ENCODE data around the gene CRYGD. TPM values are rescaled to one million over a fixed set of nuclear protein-coding genes. Genes with fewer than 3 reads are reported as not detected.
"Not testable (repeated sequence)": the region's sequence is repeated elsewhere in the genome, so short reads cannot be mapped to it uniquely, and the experiment has no call there.

Gene CRYGD
- polyA plus RNA-seq (2012; ENCODE audit: insufficient read length, low read depth) = not detected

- TF ChIP-seq TAF1 (IDR thresholded peaks at IDR 0.05; ENCODE audit: borderline replicate concordance, insufficient read depth, low read length); POLR2AphosphoS5 (IDR thresholded peaks at IDR 0.05; ENCODE audit: low read depth, low read length); FOXP2 (optimal IDR thresholded peaks at IDR 0.05; ENCODE audit: borderline replicate concordance, extremely low read depth, extremely low read length, insufficient read depth): not testable (repeated sequence)
These were observed at the start of gene CRYGD for GRCh38 chr2:208124013-208124715. Gene CRYGD, minus strand, starts transcription at chr2:208124524. Its CDS starts 51 bp downstream, at chr2:208124473.

DNA sequence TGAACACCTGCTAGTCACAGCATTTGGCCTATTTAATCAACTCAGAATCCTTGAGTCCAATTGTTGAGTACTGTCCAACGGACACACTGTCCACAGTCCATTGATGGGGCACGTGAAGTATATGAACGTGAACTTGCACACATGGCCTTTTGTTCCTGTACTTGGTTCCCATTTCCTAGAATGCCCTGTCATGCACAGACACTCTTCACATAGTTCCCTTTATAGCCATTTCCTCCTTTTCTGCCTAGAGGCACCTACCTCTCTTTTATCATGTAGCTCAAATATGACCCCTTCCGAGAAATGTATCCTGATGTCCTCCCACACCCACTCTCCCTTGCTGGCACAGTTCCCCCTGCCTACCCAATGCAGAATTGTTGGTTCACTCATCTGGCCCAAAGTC is 47.8 kb upstream of the CRYGD start:
- no peak for TF ChIP-seq REST (IDR thresholded peaks at IDR 0.05; ENCODE audit: insufficient read depth in 1 of 2, low read depth in 2 of 2, low read length in 2 of 2)
- TF ChIP-seq FOXP2 (optimal IDR thresholded peaks at IDR 0.05; ENCODE audit: borderline replicate concordance, extremely low read depth, extremely low read length, insufficient read depth) = no peak
- TF ChIP-seq TAF1 (IDR thresholded peaks at IDR 0.05; ENCODE audit: borderline replicate concordance, insufficient read depth, low read length) = no peak
- TF ChIP-seq SIN3A (IDR thresholded peaks at IDR 0.05; ENCODE audit: borderline replicate concordance, insufficient read depth, low read length) = no peak
- no peak for TF ChIP-seq POLR2AphosphoS5 (IDR thresholded peaks at IDR 0.05; ENCODE audit: low read depth, low read length)

DNA sequence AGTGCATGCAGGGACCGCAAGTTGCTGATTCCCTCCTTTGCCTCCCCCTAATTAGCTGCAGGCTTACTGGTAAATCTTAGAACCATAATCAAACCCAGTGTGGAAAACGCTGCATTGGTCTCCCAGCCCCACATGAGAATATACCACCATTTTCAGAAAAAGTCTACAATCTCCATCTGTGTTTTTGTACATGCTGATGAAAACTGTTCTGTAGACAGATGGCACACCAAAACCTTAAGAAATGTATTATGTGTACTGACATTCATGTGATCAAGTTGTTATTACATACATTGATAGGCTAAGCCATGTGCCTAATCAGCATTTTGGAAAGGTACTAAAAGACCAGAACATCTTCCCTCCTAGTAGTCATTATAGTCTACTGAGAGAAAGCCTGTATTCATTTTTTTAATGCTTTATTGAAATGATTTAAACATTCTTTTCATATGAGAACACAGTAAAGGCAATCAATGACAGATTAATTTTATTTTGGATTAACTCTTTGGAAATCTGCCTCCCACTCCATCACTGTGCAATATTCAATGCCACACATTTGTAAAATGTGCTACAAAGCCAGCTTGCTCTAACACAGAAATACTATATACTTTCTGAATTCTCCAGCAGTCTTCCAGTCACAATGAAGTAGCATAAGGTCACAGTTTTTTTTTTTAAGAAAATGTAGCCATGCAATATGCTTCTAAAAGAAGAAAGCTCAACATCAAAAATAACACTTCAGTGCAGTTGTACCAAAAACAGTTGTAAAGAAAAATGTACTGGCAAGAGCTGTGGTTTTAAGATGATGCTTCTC is 40.8 kb upstream of the CRYGD start:
- TF ChIP-seq FOXP2 (optimal IDR thresholded peaks at IDR 0.05; ENCODE audit: borderline replicate concordance, extremely low read depth, extremely low read length, insufficient read depth) (no peak), TAF1 (IDR thresholded peaks at IDR 0.05; ENCODE audit: borderline replicate concordance, insufficient read depth, low read length) (no peak), SIN3A (IDR thresholded peaks at IDR 0.05; ENCODE audit: borderline replicate concordance, insufficient read depth, low read length) (no peak), POLR2AphosphoS5 (IDR thresholded peaks at IDR 0.05; ENCODE audit: low read depth, low read length) (no peak), REST (IDR thresholded peaks at IDR 0.05; ENCODE audit: insufficient read depth in 1 of 2, low read depth in 2 of 2, low read length in 2 of 2) (no peak)

DNA sequence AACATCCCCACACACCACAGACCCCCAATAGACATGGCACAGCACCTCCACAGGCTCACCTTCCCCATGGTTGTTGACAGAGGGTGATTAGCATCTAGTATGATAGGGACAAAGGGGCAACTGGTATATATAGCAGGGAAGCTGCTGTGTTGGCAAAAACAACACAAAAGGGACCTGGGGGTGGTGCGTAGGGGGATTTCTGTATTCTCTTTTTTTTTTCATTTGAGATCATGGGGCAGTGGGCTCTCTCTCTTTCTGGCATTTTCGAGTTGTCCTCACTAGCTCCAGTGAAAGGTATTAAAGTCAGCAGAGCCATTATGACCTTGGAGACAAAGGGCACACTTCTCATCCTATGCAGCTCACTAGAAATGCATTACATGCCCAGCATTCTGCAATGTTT is 39.2 kb upstream of the CRYGD start, which contains the start of gene CRYGA:
TSS of gene CRYGA (minus strand) at position 101 of the 400 bp plus-strand sequence. CDS start at position 68, 33 bp downstream.
- TF ChIP-seq POLR2AphosphoS5 (IDR thresholded peaks at IDR 0.05; ENCODE audit: low read depth, low read length) = no peak
- no peak for TF ChIP-seq REST (IDR thresholded peaks at IDR 0.05; ENCODE audit: insufficient read depth in 1 of 2, low read depth in 2 of 2, low read length in 2 of 2)
- no peak for TF ChIP-seq FOXP2 (optimal IDR thresholded peaks at IDR 0.05; ENCODE audit: borderline replicate concordance, extremely low read depth, extremely low read length, insufficient read depth)
- no peak for TF ChIP-seq TAF1 (IDR thresholded peaks at IDR 0.05; ENCODE audit: borderline replicate concordance, insufficient read depth, low read length)
- no peak for TF ChIP-seq SIN3A (IDR thresholded peaks at IDR 0.05; ENCODE audit: borderline replicate concordance, insufficient read depth, low read length)

- TF ChIP-seq TAF1 (IDR thresholded peaks at IDR 0.05; ENCODE audit: borderline replicate concordance, insufficient read depth, low read length) = no peak
- no peak for TF ChIP-seq SIN3A (IDR thresholded peaks at IDR 0.05; ENCODE audit: borderline replicate concordance, insufficient read depth, low read length)
- no peak for TF ChIP-seq REST (IDR thresholded peaks at IDR 0.05; ENCODE audit: insufficient read depth in 1 of 2, low read depth in 2 of 2, low read length in 2 of 2)
- no peak for TF ChIP-seq POLR2AphosphoS5 (IDR thresholded peaks at IDR 0.05; ENCODE audit: low read depth, low read length)
- no peak for TF ChIP-seq FOXP2 (optimal IDR thresholded peaks at IDR 0.05; ENCODE audit: borderline replicate concordance, extremely low read depth, extremely low read length, insufficient read depth)
These were observed 32.1 kb upstream of the CRYGD start for GRCh38 chr2:208156439-208156838.
